Ishikawa (cell line): Measurements from ENCODE around the gene LSAMP.

ENCODE experiments used
- FOXM1 ChIP-seq: IDR thresholded peaks from 2 replicates; pipeline ENCODE4 v1.6.1; 2012; ENCODE audit warnings: low read depth, borderline replicate concordance
- YY1 ChIP-seq: IDR thresholded peaks from 2 replicates; pipeline ENCODE4 v1.6.1; 2012; ENCODE audit warnings: low read depth
- TF ChIP-seq, protein P1 (sequence below): IDR thresholded peaks from 2 replicates; pipeline ENCODE4 v1.6.1; 2012

DNA sequence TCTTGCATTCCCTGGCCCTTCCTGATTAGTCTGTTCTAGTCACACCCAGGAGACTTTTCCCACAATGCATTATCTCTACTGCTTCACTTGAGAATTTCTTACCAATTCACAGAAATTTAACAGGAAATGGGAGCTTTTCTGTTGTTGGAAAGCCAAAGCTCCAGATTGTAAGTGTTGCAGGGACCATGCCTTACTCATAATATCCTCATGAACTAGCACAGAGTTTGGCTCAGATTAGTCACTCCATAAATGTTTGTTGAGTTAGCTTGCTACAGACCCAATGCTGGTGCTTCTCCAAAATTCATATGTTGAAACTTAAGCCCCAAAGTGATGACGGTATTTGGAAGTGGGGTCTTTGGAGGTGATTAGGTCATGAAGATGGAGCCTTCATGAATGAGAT is 589.4 kb downstream of the LSAMP start:
- TF ChIP-seq, protein P1, sequence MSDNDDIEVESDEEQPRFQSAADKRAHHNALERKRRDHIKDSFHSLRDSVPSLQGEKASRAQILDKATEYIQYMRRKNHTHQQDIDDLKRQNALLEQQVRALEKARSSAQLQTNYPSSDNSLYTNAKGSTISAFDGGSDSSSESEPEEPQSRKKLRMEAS, result no peak
- no peak for TF ChIP-seq YY1
- TF ChIP-seq FOXM1, result no peak
